ENCODE results near the gene TRAM2.

Gene TRAM2

DNA sequence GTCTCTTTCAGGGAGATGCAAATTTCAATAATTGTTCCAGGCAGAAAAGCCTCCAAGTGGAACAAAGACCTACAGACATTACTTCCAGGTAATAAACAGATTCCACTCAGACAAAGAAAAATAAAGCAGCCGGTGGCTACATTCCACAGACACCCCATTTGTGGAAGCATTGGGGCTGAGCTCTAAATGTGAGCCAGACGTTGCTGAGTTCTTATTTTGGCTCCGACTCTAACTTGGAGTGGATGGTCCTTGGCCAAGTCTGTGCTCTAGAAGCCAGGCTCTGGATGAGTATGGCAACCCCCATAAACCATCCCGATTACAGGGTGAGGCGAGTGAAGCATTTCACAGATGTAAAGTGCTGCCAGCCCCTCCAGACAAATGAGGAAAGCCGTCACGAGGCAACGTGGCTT lies 6.6 kb downstream of the TRAM2 start:
- DNase-seq (ENCODE audit: low read depth in 2 of 2), result peak in 1 of 2 experiments; percentile 60

DNA sequence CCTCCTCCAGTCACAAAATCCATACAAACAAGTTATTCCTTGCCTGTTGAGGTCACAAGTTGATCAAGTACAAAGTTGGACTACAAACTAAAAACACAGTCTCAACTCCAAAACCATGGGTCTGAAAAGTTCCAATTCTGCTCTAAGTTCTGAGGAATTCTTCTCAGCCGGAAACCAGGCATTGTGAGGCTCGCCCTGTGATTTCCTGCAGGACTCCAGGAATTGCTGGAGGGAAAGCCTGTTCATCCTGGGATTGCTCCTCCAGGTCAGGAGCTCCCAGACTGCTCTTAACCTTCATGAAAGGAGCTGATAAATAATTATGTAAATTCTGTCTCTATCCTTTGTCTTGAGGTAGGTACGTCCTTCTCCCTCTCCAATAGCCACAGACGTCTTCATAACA lies 8.5 kb downstream of the TRAM2 start:
- DNase-seq (ENCODE audit: low read depth in 2 of 2), result no peak

DNA sequence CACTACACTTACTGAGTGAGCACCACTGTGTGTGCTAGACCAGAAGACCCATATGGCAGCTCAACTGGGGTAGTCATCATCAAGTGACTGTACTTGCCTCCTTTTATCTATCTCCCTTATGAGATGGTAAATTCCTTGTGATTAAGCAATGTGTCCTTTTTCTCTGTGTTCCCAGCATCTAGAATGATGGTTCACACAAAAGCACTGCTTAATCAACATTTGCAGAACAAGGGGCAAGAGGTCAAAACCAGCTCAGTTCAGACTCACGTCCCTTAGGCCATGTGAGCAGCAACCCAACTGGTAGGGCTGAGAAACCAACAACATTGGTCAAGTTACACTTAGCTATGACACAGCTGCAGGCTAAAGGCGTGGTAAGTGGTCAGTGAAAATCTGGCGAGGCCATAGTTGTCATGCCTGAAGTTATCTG lies 10.0 kb downstream of the TRAM2 start:
- no peak for DNase-seq (ENCODE audit: low read depth in 2 of 2)

DNA sequence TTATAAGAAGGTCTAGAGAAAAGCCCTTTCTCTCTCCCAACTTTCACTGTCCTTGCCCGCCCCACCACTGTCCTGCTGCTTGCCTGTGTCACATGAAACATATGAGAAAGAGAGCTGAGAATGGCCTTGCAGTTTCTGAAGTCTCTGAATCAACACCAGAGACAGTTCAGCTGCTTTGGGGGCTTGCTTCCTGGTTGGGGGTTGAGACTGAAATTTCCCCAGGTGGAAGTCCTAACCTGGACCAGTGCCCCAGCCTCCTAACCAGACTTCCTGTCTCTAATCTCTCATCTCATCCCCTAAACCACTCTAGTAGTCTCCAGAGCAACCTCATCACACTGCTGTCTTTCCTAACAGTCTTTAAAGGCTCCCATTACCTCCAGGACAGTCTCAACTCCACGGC lies 10.7 kb downstream of the TRAM2 start:
- DNase-seq (ENCODE audit: low read depth in 2 of 2), result no peak

DNA sequence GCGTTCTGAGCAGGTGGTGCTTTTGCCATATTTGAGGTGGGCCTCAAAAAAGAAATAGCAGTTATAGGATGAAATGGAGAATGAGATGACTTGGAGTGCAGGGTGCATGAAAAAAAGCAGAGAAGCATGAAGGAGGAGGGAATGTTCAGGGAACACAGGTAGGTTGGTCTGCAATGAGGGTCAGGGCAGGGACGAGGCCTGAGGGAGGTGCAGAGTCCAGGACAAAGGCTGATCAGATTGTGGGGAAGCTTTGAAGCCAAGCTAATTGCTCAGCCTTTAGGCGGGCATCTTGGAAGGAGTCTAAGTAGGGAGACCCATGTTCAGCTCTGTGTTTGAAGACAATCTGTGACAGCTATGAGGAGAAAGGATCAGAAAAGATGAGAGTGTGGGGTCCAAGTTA lies 12.0 kb downstream of the TRAM2 start:
- no peak for DNase-seq (ENCODE audit: low read depth in 2 of 2)

DNA sequence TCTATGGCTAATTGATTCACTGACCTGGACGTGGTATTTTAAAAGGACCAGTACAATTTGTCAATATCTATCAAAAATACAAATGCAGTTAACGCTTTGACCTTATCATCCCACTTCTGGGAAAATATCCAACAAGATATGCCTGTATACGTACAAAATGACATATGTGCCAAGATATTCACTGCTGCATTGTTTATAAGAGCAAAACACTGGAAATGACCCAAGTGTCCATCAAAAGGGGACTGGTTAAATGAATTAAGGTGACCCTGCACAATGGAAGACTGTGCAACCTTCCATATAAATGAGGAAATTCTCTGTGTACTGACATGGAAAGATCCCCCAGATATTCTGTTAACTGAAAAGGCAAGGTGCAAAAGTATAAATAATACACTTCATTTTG lies 13.9 kb downstream of the TRAM2 start:
- DNase-seq (ENCODE audit: low read depth in 2 of 2), result no peak

DNA sequence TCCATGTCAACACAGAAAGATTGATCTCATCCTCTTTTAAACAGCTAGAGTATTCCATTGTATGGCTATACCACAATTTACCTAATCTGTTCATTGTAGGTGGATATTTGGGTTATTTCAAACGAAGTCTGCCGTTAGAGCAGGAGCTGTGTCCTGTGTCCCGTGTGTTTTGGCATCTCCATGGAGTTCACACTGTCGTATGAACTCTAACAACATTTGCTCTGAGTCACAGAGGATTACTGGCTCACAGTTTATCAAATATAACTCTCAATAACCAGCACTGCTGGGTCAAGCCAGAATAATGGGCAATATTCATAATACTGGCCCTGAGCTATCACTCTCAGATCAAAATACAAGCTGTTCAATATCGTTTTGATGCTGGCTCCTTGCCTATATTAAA lies 16.4 kb downstream of the TRAM2 start:
- no peak for DNase-seq (ENCODE audit: low read depth in 2 of 2)

DNA sequence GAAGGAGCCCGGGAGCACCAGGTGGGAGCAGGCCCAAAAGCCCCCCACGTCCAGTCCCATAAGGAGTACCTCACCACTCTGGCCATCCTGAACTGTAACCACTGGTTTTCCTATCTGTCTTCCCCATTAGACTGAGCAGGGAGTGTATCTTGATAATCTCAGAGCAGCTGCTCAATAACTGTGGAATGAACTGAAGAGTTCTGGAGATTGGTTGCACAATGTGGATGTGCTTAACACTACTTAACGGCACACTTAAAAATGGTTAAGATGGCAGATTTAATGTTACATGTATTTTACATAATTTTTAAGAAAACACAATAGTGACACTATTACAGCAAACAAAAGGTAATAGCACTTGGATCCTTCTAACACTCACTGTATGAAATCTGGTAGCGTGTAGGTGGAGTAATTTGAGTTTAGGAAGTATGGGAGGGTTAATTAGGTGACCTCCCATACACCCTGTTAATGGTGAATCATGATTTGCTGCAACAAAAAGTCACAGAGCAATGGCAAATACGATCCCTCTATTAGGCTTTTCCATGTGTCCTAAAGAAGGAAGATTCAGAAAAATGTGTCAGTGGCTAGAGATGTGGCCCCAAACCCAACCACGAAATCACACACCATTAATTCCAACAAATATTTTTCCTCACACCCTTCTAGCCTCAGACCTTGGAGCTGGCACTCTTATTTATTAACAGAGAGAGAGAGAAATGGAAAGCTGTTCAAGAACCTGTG lies 18.4 kb downstream of the TRAM2 start:
- DNase-seq (ENCODE audit: low read depth in 2 of 2), result no peak

DNA sequence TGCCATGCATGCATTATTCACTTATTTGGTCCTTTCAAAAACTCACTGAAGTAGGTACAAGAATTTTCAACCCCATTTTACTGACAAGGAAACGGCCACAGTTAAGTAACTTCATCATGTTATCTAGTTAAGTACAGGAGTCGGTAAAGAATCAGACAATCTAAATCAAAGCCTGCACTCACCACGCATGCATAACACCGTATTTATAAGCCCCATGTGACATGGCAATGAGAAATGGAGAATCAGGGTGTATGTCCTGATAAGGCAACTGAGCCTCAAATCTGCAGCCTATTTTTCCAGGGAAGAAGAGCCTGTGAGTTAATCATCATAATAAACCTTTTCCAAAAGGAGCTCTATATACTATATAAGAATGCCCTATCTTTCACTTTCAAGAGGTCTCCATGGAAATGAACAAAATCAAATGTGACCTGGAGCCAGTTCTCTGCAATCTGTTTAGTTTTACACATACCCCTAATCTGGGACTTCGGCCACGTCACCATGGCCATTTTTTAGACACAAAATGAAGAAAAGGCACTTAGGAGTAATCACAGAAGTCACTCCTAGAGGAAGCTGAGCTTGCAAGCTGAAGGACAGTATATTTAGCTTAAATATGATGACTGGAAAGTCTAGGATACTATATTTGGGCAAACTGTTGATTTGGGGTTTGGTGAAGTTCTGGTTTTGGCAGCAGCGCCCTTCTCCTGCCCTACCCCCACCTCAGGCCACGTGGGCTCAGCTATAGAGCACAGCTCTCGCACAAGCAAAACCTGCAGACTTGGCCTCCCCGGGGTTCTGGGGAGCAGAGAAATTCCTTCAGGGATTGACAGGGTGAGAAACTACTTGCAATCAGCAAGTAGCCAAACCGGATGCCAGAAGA lies 19.2 kb downstream of the TRAM2 start:
- no peak for DNase-seq (ENCODE audit: low read depth in 2 of 2)

DNA sequence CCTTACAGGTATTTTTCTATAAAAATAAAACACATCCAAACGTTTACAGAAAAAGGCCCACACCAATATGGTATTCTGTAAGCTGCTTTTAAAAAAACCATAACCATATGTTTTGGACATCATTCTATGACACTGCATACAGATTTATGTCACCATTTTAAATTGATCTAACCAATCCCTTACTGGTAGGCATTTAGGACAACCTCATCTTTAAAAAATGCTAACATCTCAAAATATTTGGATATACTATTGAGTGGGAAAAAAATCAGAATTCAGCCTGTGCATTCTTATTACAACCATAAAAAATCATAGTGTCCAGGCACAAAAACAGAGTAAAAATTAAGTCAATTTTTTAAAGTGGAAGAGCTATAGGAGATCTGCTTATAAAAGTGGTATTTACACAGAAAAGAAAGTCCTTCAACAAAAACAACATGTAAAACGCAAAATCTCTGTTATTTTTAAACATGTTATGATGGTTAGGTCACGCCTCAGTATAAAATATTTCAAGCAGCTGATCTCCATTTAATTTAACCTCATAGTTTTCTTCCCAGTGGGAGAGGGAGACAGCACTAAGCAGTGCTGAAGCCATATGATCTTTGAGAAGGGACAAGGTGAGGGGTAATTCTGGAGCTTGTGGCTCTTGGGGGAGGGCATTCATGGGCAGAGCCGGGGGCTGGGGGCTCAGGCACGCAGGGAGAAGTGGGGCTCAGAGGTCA lies 21.2 kb downstream of the TRAM2 start:
- DNase-seq (ENCODE audit: low read depth in 2 of 2), result no peak

DNA sequence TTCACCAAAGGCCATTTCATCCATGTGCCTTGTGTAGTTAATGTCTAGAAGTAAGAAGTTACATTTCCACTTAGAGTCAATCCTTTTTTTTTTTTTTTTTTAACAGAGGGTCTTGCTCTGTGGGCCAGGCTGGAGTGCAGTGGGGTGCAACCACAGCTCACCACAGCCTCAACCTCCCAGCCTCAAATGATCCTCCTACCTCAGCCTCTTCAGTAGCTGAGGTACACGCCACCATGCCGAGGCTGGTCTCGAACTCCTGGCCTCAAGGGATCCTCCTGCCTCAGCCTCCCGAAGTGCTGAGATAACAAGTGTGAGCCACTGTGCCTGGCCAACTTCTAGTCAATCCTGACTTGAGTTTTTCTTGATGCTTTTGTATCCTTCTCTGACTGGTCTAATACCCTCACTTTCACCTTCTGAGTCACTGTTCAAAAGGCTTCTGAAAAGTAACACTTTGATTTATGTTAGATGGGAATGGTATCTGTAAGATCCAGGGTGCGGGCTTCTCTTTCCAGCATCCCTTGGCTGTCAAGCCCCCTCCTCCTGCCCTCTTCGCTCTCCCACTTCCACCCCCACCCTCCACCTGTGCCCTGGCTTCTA lies 22.1 kb downstream of the TRAM2 start:
- no peak for DNase-seq (ENCODE audit: low read depth in 2 of 2)

DNA sequence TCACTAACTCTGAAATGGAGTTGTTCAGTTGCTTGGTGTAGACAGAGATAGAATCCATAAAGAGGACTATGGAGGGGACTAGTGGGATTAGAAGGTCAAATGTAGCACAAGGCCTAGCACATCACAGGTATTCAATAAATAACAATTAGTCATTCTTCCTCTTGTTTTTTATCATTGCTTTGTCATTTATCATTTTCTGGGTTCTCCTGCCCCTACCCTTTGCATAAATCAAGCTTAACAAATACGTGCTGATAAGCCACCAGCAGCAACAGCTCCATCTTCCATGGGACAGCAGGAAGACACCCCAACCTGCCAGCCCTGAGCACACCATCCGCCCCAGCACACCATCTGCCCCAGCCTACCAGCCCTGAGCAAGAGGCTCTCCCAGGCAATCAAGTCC lies 23.1 kb downstream of the TRAM2 start:
- no peak for DNase-seq (ENCODE audit: low read depth in 2 of 2)

DNA sequence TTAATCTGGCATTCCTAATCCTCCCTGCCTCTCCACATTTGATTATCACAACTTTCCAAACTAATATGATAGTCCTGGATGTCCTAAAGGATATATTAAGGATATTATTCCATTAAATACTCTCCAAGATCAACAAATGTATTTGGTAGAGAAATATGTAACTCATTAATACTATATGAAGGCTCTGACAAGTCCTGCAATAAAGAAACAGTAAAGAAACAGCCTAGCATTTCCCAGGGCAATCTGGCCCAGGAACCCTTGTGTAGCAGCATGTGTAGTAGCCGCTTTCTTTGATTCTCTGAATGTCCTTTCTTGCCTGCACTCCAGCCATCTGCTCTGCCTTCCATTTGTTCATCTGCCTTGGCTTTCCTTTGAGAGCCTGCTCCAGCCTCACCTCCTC lies 23.7 kb downstream of the TRAM2 start:
- DNase-seq (ENCODE audit: low read depth in 2 of 2), result no peak

DNA sequence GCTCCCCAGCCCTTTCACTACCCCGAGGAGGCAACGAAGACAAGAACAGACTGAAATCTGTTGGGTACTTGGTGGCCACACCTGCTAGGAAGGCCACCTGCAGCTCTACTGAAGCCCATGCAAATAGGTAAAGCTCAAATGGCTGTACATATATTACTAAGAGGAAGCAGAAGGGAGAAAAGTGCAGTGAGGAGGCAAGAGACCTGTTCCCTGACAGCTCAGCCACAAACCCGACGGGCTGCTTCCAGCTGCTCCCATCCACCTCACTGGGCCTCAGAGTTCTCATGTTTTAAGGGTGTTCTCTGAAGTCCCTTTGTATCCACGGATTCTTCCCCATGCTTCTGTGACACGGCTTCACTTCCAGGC lies 24.6 kb downstream of the TRAM2 start:
- DNase-seq (ENCODE audit: low read depth in 2 of 2), result no peak

DNA sequence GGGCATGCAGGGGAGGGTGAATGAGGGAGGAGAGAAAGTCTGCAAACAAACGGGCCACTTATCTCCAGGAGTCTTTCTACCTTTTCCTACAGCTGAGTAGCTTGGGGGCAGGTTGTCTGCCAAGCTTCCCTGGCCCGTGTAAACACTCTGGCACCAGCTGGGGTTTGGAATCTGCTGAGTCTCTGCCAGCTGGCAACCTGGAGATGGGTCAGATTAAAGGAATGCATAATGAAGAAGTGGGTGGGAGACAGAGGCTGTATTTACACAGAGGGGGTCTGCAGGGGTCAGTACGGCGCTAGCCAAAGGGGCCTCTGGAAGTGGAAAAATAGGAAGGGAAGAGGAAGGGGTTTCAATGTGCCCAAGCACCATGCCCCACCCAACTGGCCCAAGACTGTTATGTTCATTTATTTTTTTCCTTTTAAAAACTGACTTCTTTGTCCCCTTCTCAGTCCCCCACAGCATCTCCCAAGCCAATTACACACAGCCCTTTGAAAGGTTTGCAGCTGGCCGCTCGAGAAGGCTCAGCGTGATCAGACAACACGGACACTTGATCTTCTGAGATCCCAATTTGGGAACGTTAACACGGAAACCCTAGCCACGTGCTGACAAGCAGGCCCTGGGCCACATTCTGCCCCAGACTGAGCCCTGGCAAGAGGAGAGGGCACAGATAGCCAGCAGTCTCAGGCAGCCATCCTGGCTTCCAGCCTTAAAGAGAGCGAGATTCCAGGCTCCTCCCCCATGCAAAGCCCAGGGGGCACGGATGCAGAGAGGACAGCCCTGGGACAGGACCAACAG lies 25.2 kb downstream of the TRAM2 start:
- DNase-seq (ENCODE audit: low read depth in 2 of 2), result peak in 1 of 2 experiments; percentile 61

DNA sequence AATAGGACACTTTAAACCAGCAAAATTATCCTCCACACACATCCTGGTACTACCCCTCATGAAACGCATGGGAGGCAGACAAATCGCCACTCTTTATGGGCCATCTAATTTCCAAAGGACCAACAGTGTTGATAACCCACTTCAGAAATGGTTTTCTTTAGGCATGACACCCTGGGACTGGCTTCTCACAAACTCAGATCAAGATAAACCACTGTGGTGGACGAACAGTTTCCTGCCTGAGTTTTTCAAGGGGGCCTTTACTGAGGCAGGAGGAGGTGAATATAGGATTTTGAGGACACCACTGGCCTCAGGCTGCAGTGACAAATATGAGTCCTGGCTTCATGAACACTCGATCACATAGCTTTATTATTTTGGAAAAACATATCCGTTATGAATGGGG lies 26.0 kb downstream of the TRAM2 start:
- DNase-seq (ENCODE audit: low read depth in 2 of 2), result no peak

DNA sequence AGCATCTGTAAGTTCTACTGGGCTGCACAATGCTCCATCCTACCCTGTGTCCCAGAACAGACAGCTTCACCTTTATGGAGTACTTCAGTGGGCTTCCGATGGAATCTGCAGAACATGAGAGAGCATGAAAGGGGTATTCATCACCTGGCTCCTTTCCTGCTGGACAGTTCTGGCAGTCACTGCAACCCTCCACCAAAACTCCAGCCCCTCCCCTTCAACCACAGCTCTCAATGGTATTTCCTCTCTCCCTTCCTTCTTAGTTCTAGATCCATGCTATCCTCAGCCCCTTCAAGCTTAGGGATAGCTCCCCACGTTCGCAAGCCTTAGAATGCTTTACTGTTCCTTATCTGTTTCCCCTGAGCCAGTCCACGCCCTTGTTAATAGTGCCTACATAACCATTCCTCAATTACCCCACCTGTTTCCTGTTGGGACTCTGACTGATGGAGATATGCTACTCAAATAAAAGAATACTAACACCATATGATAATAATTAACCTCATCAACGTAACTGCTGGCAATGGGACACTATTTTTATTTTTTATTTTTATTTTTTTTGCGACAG lies 26.8 kb downstream of the TRAM2 start:
- DNase-seq (ENCODE audit: low read depth in 2 of 2), result no peak

DNA sequence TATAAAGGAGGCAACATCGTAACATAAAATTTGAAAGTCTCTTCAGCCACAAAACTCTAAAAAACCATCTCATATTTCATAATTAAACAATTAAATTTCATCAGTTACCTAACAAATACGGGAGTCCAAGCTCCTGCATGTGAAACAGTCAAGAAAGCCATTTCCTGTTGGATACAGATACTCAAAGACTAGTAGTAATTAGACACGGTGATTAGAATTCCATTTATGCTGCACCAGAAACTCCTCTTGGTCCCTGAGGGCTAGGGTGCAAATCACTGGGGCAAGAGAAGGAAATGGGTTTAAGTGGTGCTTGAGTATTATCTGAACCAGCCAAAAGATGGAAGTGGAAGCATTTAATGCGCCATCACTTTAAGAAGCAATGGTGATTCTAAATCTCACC lies 27.4 kb downstream of the TRAM2 start:
- no peak for DNase-seq (ENCODE audit: low read depth in 2 of 2)

DNA sequence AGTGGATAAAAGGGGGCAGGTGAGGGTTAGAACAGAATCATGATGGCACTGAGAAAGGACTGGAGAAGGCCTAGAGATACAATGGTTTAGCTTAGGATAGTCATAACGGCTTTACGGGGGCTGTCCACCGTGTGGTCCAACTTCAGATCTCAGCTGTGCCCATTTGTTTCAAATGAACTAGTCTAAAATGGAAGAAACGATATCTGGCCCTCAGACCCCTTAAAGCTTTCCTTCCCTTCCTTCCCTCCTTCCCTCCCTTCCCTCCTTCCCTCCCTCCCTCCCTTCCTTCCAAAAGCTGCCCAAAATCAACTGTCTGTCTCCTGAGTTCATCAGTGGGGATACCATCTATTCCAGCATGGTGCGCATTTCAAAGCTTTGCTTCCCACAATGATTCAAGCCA lies 27.9 kb downstream of the TRAM2 start:
- no peak for DNase-seq (ENCODE audit: low read depth in 2 of 2)

DNA sequence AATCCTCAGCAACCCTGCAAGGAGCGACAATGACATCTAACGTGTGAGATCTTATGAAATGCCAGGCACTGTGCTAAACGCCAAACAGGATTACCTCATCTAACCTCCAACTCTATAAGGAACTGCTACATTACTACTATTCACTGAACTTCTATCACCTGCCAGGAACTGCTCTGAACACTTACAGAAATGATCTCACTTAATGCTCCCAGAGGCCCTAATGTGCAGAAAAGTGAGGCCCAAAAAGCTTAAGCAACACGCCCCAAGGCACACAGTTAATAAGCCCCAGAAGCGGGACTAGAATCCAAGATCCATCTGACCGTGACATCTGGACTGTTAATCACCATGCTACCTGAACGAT lies 28.5 kb downstream of the TRAM2 start:
- no peak for DNase-seq (ENCODE audit: low read depth in 2 of 2)

DNA sequence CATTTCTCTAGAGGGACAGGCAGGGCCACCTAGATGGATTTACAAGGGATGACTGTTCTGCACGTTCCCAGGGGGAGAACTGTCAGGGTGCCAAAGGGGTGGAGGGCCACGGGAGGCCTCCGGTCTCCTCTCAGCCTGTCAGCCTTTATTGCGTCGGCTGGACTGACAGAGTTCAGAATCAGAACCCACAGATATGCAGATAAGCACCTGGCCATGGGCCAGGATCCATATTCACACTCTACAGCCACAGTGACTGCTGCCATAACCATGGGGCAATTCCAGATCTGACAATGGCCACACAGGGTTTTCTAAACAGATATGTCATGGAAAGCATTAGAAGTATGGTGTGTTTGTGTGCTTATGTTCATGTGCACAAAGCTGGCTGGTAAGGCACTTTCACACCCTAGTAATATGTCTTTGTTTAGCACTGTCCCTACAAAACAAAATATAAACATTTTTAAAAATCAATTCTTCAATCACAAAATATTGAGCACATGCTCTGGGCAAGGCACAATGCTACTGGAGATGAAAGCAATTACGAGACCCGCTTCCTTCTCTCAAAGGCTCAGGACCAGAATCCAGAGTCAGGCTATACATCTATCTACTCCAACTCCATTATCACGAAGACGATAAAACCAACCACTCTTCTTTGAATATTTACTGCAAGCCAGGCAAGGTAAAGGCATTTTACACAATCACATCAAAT lies 29.1 kb downstream of the TRAM2 start:
- no peak for DNase-seq (ENCODE audit: low read depth in 2 of 2)
